HG03571 (cell line): Measurements from ENCODE around the gene TPPP3.

Source experiments
- ATAC-seq: cut with Tn5 transposase; IDR thresholded peaks from one replicate; pipeline ENCODE4 v1.9.1; 2021; ENCODE audit not compliant: unreplicated experiment

The TPPP3 gene

DNA sequence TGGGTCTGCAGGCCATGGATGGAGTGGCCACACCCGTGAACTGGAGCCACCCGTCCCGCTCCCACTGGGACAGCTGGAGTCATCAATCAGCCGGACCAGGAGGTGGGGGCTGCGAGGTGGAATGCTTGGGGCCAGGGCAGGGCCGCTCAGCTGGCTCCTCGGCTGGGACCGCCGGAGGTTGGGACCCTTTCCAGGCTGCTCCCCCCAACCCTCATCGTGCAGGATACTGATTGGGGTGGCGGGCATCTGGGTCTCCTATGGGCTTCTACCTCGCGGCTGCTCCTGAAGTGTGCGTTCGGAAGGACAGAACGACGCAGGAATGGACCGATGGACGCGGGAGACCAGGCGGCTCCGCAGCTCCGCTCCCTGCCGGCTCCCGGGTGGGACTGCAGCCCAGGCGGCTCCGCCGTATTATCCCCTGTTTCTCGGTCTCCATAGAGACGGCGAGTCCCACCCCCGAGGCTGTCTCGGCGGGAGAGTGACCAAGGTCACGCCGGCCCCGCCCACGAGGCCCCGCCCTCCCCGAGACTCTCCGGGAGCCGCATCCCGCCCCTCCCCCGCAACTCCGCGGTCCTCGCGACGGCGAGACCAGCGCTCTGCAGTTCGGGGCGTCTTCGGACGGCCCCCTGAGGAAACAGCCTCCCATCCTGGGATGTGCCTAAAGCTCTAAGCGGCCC is at the start of gene TPPP3:
TSS of gene TPPP3 (minus strand) at position 388 of the 677 bp plus-strand sequence. CDS start 2,387 bp downstream, outside the sequence.
- no peak for ATAC-seq

DNA sequence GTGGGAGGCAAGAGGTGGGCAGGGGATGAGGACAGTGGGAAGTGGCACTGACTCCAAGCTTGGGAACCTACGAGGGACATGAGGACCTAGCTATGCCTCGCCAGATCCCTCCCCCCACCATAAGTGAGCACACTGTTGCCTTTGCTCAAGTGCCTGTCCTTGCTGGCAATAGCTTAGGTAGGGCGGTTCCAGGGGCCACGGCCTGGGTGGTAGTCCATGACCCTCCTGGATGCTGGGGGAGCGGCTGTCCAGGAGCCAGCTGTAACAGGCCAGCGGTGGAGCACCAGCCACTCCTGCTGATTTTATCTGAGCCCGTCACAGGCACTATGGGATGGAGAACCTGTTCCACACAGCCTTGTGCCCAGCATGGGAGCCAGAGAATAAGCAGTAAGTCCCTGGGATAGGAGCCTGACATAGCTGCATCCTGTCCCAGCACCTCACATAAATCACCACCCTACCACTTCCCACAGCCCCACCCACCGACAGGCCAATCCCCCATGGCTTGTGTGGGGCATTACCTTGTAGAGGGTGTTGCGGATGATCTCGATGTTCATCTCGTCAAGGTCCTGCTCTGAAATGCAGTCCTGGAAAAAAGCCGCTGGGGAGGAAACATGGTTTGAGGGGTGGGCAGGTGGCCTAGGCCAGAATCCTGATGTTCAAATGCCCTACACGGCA is 49.4 kb upstream of the TPPP3 start:
- no peak for ATAC-seq

DNA sequence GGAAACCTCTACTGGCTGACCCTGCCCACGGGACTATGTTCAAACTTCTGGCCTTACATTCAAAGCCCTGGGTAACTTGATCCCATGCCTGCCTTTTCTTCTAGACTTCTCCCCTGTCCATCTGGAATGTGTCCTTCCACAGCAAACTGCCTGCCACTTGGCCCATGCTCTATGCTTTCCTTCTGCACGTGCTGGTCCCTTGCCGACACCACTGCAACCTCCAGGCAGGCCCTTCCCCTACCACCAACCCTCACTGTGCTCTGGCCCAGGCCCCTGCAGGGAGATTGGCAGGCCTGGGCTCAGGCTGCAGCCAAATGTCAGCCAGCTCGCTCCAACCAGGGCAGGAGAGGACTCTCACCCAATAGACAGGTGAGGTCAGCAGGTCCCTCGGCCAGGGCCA is 48.6 kb upstream of the TPPP3 start:
- ATAC-seq, result no peak

DNA sequence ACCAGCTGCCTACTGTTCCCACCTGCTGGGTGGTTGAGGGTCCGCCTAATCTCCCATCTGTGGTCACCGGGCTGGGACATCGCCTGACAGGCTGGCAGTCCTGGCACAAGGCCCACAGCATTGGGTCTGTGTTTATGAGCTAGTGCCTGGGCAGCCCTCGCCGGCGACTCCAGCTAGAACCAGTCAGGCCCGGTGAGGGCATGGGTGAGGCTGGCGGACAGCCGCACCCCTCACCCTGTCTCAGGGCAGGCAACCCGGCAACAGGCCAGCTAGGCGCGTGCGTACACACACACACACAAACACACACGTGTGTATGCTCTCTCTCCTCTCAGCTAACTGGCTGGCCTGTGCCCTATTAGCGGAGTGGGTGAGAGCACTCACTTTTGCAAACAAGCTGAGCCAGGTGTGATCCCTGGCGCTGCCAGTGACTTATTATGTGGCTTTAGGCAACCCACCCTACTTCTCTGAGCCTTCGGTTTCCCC is 48.0 kb upstream of the TPPP3 start:
- no peak for ATAC-seq

DNA sequence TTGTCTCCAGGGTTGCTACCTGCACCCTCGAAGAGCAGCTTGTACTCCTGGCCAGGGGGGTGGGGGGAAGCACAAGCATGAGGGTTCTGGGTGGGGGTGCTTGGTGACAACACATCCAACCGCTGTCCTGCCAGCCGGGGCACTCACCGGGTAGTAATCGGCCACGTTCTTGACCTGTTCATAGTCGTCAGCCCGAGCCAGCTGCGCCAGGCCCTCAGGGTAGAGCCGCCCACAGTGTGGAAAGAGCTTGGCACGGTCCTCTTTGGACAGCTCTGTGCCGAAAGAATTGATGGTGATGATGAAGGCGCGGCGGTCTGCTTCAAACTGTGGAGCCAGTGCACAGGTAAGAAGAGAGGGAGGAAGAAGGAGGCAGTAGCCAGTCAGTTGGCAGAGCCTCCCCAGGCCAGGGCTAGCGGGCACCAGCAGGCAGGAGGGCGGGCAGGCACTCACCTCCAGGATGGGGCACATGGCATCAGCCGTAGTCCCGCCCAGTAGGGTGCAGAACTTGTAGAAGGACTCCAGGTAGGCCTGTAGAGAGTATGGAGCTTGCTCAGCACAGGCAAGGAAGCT is 45.6 kb upstream of the TPPP3 start:
- no peak for ATAC-seq

DNA sequence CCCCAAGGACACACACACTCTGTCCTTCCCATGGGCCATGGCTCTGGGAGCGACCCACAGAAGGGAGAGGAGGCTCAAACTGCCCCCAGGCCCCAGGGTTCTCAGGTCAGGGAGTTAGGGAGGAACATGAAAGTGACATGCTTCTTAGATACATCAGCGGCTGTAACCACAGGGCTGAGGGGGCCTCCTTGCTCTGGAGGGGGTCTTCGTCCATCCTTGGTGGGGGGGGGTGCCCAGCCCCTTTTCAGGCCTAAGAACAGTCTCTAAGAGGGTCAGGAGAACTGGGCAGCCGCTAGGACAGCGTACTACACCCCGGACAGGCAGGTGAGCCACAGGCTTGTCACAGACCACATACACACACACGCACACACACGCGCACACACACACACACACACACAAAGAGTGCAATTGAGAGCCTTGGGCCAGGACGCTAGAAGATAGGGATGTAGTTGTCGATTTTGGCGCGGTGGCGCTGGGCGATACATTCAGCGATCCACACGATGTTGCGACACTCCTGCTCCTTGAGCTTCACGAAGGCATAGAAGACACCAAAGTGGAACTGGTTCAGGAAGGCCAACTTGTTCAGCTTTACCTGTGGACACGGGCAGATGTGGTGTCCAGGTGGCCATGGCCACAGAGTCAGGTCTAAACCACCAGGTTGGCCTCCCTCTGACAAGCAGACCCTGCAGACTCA is 44.9 kb upstream of the TPPP3 start:
- ATAC-seq, result no peak

DNA sequence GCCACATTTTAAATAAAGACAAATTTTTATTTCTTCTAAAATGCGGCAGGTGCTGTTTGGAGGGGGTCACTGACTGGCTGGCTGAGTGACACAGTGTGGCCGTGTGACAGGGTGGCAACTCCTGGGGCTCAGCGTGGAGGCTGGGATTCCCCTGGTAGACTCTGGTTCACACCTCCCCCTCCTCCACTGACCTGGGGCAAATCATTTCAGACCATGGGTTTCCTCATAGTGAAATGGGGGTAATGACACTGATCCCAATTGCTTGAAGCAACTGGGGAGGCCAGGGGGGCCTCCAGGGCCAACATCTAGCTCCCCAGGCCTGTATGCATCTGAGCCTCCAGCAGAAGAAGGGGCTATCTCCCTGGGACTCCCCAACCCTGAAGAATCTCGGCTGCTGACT is 44.2 kb upstream of the TPPP3 start:
- no peak for ATAC-seq

DNA sequence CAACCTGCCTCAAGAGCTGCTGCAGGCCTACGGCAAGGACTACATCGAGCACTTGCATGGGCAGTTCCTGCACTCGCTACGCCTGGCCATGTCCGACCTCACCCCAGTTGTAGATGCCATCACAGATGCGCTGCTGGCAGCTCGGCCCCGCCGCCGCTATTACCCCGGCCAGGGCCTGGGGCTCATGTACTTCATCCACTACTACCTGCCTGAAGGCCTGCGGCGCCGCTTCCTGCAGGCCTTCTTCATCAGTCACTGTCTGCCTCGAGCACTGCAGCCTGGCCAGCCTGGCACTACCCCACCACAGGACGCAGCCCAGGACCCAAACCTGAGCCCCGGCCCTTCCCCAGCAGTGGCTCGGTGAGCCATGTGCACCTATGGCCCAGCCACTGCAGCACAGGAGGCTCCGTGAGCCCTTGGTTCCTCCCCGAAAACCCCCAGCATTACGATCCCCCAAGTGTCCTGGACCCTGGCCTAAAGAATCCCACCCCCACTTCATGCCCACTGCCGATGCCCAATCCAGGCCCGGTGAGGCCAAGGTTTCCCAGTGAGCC is 43.4 kb upstream of the TPPP3 start:
- no peak for ATAC-seq

DNA sequence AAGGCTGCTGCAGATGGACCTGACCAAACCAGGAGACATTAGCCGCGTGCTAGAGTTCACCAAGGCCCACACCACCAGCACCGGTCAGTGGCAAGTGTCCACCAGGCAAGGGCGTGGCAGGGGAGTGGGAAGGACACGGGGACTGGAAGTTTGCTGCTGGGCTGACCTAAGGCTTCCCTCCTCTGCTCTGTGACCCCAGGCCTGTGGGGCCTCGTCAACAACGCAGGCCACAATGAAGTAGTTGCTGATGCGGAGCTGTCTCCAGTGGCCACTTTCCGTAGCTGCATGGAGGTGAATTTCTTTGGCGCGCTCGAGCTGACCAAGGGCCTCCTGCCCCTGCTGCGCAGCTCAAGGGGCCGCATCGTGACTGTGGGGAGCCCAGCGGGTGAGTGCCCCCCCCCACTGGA is 42.5 kb upstream of the TPPP3 start:
- ATAC-seq, result no peak

DNA sequence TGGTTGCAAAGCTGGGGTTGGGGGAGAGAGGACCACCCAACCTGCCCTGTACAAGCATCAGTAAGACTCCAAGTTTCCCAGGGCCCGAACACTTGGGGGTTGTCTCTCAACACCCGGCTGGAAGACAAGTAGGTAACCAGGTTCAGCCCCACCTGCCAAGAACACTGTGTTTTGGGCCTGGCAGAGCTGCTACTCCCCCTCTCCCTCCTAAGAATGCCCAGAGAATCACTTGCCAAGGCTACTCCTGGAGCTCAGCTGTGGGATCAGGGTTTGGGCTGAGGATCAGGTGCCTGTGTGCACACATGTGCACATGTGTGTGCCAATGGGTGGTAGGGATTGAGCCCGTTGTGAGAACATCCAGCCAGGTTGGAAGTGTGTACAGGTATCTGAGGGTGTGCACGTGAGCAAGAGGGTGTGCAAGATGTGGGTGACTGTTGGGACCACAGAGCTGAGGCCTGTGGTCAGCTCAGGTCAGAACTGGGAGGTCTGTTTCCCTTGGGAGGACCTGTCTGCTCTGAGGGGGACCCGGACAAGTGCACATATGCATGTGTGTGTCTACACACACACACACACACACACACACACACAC is 39.9 kb upstream of the TPPP3 start:
- no peak for ATAC-seq

DNA sequence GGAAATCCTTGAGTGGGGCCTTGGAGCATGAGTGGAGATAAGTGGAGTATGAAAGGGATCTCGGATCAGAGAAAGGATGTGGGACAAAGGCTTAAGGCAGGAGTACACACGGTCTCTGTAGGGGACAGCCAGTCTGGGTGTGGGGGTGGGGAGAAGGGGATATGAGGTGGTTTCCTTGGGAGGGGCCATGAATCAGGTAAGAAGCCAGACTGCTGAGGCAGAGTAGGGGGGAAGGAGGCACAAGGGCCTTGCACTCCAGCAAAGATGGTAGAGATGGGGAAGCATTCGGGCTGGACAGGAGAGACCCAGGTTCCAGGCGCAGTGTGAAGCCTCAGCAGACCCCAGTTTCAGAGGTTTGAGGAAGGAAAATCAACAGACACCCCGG is 39.2 kb upstream of the TPPP3 start:
- no peak for ATAC-seq

DNA sequence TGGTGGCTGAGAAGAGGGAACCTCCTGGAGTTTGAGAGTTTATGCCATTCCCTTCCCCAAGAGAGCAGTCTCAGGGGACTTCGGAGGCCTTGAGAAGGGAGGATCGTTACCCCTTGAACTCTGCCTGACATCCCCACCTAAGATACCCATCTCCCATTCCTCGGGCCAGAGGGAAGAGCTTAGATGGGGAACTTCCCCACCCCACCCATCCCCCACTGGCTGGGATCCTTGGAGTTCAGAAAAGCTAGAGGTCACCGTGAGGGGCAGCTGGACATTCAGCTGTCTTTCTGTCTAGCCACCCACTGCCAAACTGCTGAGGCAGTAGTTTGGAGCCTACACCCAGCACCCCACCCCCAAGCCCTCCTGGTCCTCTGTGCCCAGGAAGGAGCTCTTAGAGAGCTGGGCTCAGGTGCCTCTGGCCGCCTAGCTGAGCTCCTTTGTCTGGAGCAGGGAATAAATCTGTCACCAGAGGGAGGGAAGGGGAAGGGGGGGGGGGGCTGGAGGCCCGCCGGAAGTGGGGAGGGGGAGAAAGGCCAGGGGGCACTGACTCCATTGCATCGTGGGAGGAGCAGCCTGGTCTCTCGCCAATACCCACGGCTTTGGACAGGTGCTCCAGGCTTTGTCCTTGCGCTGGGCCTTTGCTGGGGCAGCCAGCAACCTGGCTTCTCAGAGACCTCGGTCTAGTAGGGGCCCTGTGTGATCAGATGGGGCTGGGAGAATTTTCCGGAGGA is 38.6 kb upstream of the TPPP3 start:
- no peak for ATAC-seq

DNA sequence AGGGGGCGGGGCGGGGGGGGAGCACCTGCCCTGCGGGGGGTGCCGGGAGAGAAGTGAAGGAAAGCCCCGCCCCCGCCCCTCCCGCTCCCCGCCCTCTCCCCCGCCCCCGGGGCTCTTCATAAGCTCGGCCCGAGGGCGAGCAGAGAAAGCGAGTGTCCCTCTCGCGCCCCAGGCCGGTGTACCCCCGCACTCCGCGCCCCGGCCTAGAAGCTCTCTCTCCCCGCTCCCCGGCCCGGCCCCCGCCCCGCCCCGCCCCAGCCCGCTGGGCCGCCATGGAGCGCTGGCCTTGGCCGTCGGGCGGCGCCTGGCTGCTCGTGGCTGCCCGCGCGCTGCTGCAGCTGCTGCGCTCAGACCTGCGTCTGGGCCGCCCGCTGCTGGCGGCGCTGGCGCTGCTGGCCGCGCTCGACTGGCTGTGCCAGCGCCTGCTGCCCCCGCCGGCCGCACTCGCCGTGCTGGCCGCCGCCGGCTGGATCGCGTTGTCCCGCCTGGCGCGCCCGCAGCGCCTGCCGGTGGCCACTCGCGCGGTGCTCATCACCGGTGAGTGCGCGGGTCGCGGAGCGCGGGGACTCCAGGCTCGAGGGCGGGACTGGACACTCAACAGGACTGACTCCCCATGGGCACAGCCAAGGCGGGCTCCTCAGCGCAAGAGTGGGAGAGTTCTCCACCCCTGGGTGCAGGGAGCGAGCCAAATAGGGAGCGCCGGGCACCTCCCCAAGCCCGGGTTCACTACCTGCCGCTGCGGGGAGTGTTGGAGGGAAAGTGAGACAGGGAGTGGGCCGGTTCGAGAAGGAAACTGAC is 37.9 kb upstream of the TPPP3 start, which contains the start of gene HSD11B2:
TSS of gene HSD11B2 (plus strand) at position 145 of the 798 bp plus-strand sequence. CDS start at position 273, 128 bp downstream.
- no peak for ATAC-seq

DNA sequence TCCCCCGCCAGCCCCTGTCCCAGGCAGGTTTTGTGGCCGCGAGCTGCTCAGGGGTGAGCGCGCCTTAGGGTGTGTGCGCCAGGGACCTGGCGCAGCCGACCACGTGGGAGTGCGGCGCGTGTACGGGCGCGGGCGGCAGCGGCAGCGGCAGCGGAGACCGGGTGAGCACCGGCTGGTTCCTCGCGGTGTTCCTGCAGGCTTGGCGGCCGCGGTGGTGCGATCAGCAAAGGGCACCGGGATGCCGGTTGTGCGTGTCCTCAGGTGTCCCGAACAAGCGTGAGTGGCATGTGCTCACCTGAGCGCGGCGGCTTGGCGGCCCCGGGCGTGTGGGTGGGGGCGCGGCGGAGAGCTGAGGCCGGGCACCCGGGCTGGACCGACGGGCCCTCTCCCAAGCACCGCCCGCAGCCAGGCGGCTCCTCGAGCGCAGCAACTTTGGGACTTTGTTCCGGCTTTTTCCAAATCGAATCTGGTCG is 37.2 kb upstream of the TPPP3 start:
- ATAC-seq, result no peak

DNA sequence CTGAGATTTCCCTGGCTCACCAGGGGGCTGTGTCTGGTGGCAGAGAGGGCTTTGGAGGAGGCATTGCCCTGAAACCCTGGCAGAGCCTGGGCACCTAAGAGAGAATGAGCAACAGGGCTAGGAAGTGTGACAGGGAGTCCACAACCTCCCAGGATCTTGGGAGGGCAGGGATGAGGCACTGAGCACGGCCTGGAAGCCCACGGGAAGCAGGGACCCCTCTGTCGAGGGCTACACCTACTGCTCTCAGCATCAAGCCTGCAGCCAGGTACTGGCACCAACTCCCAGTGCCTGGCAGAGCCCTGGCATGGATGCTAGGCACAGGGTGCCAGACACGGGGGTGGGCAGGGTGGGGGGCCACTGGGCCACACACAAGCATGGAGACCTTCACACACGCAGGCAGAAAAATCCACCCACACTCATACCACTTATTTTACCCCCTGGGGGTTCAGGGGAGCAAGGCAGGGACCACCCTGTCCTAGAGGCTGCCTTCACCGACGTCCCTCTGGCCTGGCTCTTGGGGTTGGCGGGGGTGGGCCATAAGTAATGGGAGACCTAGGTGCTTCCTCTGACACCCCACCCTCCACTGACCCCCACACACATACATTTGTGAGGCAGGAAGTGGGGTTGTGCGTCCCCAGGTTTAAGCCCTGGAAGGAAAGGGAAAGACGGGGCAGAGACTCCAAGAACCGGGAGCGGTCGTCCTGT is 36.7 kb upstream of the TPPP3 start:
- no peak for ATAC-seq

DNA sequence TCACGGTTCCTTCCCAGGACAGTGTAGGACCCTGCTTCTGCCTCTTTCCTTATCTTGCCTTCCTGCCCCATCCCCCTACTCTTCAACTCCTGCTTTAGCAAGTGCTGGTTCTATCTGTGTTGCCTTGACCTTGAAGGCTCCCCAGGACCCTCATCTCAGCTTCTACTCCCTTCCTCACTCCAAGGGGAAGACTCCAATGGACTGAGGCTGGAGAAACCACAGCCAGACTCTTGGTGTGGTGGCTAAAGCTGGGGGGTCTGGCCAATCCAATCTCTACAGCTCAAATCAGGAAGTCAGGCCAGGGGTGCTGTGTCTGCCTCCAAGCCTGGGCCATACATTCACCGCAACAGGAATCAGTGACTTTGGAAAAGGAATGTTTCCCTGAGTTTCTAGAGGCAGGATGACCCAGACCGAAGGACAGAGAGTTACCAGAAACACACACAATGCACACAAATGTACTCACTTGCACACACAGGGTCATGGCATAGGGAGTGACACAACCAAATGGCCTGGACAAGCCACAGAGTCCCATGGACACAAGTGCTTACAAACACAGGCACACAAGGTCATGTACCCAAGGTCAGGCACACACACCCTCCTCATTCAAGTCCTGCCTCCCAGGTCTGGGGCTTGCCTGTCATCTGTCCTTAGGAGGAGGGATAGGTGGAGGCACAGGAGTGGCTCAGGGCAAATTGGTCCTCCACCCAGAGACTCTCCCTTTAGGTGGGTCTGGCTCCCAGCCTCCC is 35.9 kb upstream of the TPPP3 start:
- ATAC-seq, result no peak

DNA sequence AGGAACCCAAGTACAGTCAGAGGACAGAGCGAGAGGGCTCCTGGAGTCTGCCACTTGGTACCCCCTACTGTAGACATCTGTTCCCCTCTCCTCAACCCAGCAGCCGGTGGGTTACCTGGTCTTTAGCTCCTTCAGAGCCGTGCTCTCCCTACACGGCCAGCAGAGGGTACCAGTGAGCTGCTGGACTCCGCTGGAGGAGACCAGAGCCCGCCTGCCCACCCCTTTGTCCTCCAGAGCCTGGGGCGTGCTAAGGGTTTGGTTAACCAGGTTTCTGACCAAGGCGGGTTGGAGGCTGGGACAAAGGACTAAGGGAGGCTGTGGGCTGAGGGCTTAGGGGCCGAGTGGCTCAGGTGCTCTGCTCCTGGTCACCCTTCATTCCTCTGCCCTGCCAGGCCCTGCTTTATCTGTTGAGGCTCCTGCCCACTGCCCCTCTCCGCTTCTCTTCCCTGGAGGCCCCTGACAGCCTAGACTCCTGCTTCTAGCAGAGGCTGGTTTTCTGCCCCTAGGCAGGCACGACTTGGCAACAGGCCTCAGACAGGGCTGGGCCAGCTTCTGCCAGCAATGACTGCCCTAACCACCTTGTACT is 34.9 kb upstream of the TPPP3 start:
- ATAC-seq, result no peak

DNA sequence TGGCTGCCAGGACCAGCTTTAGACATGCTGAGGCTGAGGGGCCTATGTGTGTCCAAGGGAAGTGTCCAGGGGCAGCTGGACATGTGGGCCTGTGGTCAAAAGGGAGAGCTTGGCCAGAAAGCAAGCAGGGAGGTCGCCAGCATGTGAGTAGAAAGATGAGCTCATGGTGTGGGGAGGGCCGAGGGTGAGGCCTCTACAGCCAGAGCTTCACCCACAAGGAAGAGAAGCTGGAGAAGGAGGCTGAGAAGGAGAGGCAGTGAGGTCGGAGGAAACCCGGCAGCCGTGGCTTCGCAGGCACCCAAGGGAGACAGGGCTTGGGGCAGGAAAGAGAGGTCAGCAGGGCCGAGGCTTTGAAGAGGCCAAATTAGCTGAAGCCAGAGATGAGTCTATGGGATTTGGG is 33.7 kb upstream of the TPPP3 start:
- ATAC-seq, result no peak
